Activated CD8-positive, alpha-beta T cell treated with anti-CD3 and anti-CD28 coated beads for 36 hours (primary cell): ENCODE results near the gene RBMS3. TPM values are rescaled to one million over a fixed set of nuclear protein-coding genes. Genes with fewer than 3 reads are reported as not detected.

Experiments
- ATAC-seq: fragments of 200-7000 bp; cut with Tn5 transposase; one replicate; pipeline ENCODE4 v1.10.0; 2021; ENCODE audit warnings: mild to moderate bottlenecking, moderate library complexity
- CTCF ChIA-PET: fragments of 350-600 bp; sonication (Branson Sonifier 250); formaldehyde crosslinking; loops from one replicate; lab custom pipeline; 2021; ENCODE audit warnings: antibody characterized with exemption; lab: Charles Lee
- POLR2A ChIA-PET: fragments of 350-600 bp; sonication (Branson Sonifier 250); formaldehyde crosslinking; loops from one replicate; lab custom pipeline; 2021; ENCODE audit warnings: antibody characterized with exemption; lab: Charles Lee
- DNase-seq: peaks from one replicate; pipeline ENCODE4 v3.0.0-alpha.2; 2020
- H3K27ac Mint-ChIP-seq: one replicate; pipeline ENCODE4 v1.8.0; 2021; ENCODE audit warnings: mild to moderate bottlenecking, mixed read lengths
- H3K27me3 Mint-ChIP-seq: one replicate; pipeline ENCODE4 v1.8.0; 2021; ENCODE audit warnings: mixed read lengths
- H3K36me3 Mint-ChIP-seq: one replicate; pipeline ENCODE4 v1.8.0; 2021; ENCODE audit warnings: low read depth, mixed read lengths
- H3K4me1 Mint-ChIP-seq: one replicate; pipeline ENCODE4 v1.8.0; 2021; ENCODE audit warnings: low read depth, mixed read lengths
- H3K4me3 Mint-ChIP-seq: one replicate; pipeline ENCODE4 v1.8.0; 2021; ENCODE audit warnings: mild to moderate bottlenecking, moderate library complexity, mixed read lengths
- H3K9me3 Mint-ChIP-seq: one replicate; pipeline ENCODE4 v1.8.0; 2021; ENCODE audit warnings: mixed read lengths
- intact Hi-C: fragments of 100-400 bp; cut with micrococcal nuclease; formaldehyde crosslinking; loops from one replicate; pipeline ENCODE4 v1.10.0; 2022
- total RNA-seq, 2 experiments: library from RNA; stranded (reverse); gene quantifications; one replicate each; pipeline ENCODE4 v1.2.3, GENCODE V29; 2021
- TF ChIP-seq, protein P1 (sequence below): fragments of 200-600 bp; IDR thresholded peaks from one replicate; pipeline ENCODE4 v1.8.0; 2022; ENCODE audit warnings: antibody characterized with exemption, mild to moderate bottlenecking

Gene RBMS3
- total RNA-seq, 2 experiments from 2014 or later = 2.3 to 2.8 TPM

DNA sequence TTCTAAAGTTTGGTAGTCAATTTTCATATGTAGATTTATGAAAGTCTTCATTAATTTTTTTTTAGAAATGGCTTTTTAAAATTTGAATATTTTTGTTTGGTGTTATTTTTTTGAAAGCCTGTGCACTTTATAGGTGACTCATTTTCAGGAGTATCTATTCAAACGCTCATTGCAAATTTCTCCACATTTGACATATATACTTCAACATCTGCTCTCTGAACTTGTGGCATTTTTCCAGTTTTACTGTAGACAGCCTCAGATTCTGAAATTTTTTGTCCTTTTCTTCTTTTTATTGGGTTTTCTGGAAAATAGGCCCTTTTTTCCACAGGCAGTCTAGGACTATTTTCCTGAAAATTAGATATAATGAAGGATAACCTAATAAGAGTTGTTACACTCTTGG is 396.6 kb downstream of the RBMS3 start:
- TF ChIP-seq, protein P1, sequence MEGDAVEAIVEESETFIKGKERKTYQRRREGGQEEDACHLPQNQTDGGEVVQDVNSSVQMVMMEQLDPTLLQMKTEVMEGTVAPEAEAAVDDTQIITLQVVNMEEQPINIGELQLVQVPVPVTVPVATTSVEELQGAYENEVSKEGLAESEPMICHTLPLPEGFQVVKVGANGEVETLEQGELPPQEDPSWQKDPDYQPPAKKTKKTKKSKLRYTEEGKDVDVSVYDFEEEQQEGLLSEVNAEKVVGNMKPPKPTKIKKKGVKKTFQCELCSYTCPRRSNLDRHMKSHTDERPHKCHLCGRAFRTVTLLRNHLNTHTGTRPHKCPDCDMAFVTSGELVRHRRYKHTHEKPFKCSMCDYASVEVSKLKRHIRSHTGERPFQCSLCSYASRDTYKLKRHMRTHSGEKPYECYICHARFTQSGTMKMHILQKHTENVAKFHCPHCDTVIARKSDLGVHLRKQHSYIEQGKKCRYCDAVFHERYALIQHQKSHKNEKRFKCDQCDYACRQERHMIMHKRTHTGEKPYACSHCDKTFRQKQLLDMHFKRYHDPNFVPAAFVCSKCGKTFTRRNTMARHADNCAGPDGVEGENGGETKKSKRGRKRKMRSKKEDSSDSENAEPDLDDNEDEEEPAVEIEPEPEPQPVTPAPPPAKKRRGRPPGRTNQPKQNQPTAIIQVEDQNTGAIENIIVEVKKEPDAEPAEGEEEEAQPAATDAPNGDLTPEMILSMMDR = no peak
- H3K36me3 Mint-ChIP-seq = no peaks in the 10 kb centered on the region
- H3K4me3 Mint-ChIP-seq = no peak overlapping the region
- DNase-seq (no peak), ATAC-seq (no peak)
- H3K4me1 Mint-ChIP-seq = no peaks in the 10 kb centered on the region
- ChIA-PET CTCF (no interaction called here), POLR2A (no interaction called here)
- no peak overlapping the region for H3K27ac Mint-ChIP-seq
- intact Hi-C loops = no loop called here
- H3K27me3 Mint-ChIP-seq = no peaks in the 10 kb centered on the region
- peaks cover 6% of the 10 kb centered on the region for H3K9me3 Mint-ChIP-seq

DNA sequence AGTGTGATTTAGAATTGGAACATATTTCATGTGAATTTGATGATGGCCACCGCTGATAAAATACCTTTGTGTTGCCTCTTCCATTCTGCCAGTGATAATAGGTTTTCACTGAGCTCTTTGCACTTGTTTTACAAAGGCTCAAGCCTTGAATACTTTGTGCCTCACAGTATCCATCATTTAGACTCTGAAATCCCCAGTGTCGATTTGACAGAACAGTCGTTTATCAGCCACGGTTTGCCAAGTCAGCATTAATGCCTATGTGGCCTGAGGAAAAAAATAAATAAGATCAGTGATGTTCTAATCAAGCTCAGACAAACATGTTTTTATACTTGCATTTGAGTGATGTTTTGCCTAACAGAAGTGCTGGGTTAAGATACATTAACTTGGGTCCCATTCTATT is 399.1 kb downstream of the RBMS3 start:
- Mint-ChIP-seq H3K27ac (no peak overlapping the region), H3K9me3 (peaks cover 5% of the 10 kb centered on the region), H3K27me3 (no peaks in the 10 kb centered on the region), H3K4me1 (peaks cover 3% of the 10 kb centered on the region), H3K36me3 (no peaks in the 10 kb centered on the region), H3K4me3 (no peak overlapping the region)
- POLR2A ChIA-PET = no interaction called here
- TF ChIP-seq, protein P1 = no peak
- CTCF ChIA-PET = no interaction called here
- intact Hi-C loops = no loop called here
- DNase-seq (no peak), ATAC-seq (no peak)

DNA sequence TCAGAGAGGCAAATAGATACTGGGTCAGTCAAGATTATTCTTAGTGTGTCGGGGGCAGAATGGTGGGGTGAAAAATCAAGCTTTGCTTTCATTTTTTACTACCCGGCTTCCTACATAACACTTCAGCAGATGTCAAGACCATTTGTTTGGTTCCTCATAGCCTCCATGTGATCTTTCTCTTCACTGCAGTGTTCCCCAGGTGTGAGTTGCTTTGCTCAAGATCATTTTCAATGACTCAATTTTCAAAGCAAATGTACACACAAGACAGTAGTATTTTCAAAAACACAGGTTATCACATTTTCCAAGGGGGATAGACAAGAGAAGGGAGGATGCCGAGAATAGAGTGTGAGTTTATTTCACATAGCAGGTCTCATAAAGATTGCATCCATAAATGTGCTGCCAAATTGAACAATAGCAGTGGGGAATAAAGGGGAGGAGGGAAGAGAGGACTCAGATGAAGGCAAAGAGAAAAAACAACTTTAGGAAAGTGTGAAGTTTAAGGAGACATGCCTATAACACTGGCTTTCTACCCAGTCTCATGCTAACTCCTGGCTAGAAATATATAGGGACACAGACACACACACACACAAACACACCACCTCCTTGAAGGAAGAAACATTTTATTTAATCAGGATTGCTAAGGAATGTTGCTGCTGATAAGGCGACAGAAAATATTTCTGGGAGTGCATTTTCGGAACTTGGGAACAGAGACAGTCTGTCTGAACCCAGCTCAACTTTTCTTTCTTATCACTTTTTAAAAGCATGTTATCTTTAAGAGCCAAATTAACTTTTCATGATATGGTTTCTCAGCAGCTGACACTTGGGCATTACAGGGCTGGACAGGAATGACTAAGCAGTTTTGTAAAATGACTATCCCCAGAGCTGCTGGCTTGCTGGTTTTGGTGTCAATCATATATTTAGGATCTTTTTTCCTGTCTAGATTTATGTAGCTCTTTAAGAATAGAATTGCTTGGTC is 402.4 kb downstream of the RBMS3 start:
- no peak overlapping the region for H3K4me3 Mint-ChIP-seq

DNA sequence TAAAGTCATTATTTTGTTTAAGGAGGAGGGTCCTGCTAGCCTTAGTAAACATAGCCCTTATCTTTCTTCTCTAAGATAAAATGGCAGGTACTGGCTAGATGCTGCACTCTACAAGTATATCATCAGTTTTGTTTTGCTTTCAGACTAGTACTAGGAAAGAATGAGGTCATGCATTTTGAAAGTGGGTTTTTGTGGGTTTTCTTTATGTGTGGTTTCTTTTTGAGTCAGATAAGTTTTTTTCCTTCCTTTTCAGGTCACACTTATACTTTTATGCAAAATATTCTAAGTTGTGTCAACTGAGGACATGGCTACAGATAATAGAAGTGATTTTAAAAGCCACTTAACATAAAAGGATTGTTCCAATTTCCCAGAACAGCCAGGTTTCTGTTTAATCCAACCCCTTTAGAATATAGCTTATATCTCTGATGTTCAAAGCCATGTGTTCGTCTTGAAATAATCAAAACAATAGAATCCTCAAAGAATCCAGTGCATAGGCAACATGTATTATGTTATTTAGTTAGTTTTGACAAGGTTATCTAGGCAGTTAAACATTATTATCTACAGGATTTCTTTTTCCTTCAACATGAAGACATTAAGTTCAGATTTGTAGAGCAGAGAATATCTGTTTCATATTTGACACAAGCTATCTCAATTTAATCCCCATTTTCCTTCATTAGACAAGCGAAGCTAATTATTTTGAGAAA is 406.2 kb downstream of the RBMS3 start:
- Mint-ChIP-seq H3K9me3 (peaks cover 3% of the 10 kb centered on the region), H3K27ac (no peak overlapping the region), H3K4me3 (no peak overlapping the region), H3K27me3 (peaks cover 5% of the 10 kb centered on the region), H3K36me3 (no peaks in the 10 kb centered on the region), H3K4me1 (peaks cover 14% of the 10 kb centered on the region)
- intact Hi-C loops = no loop called here
- ChIA-PET POLR2A (no interaction called here), CTCF (no interaction called here)
- DNase-seq (no peak), ATAC-seq (peak; percentile 92)
- TF ChIP-seq, protein P1 = no peak

More for the DNA sequence above, 402.4 kb downstream of the RBMS3 start:
- Mint-ChIP-seq H3K4me1 (peaks cover 14% of the 10 kb centered on the region), H3K36me3 (no peaks in the 10 kb centered on the region), H3K9me3 (peaks cover 3% of the 10 kb centered on the region), H3K27me3 (peaks cover 3% of the 10 kb centered on the region), H3K27ac (no peak overlapping the region)
- TF ChIP-seq, protein P1 = no peak
- no peak for DNase-seq
- ChIA-PET POLR2A (interaction anchor here (0.7 kb wide), 1 partner anchor 589 kb away, joined by 3 read pairs; no protein-coding TSS in a partner anchor), CTCF (no interaction called here)
- no peak for ATAC-seq
- intact Hi-C loops = no loop called here
